T-helper 17 cell (primary cell): Measurements from ENCODE around the gene CHKA. TPM values are rescaled to one million over a fixed set of nuclear protein-coding genes. Genes with fewer than 3 reads are reported as not detected.

Experiments used
- ATAC-seq: fragments of 150-1000 bp; cut with Tn5 transposase; 2 replicates; pipeline ENCODE4 v1.10.0; 2021; ENCODE audit warnings: mild to moderate bottlenecking, moderate library complexity
- DNase-seq, 3 donors: peaks; one replicate each; pipeline versions ENCODE4 v3.0.0 to v3.0.0-alpha.2; 2020 to 2021
- H3K9me3 ChIP-seq: one replicate; pipeline ENCODE4 v1.7.0; 2013; ENCODE audit warnings: low read length, mild to moderate bottlenecking; ENCODE audit not compliant: control insufficient read depth, poor library complexity, severe bottlenecking
- H3K27ac Mint-ChIP-seq: one replicate; pipeline ENCODE4 v1.8.0; 2022; ENCODE audit warnings: mild to moderate bottlenecking, moderate library complexity, mixed read lengths
- H3K27me3 Mint-ChIP-seq: one replicate; pipeline ENCODE4 v1.8.0; 2022; ENCODE audit warnings: mixed read lengths
- H3K36me3 Mint-ChIP-seq: one replicate; pipeline ENCODE4 v1.8.0; 2022; ENCODE audit warnings: low read depth, mixed read lengths
- H3K4me1 Mint-ChIP-seq: one replicate; pipeline ENCODE4 v1.8.0; 2022; ENCODE audit warnings: mild to moderate bottlenecking, mixed read lengths
- H3K4me3 Mint-ChIP-seq: one replicate; pipeline ENCODE4 v1.8.0; 2022; ENCODE audit warnings: mild to moderate bottlenecking, moderate library complexity, mixed read lengths
- total RNA-seq, 4 donors: library from RNA in 2 of 4; stranded (reverse) in 2 of 4; gene quantifications; one replicate each; pipeline ENCODE4 v1.2.3 and lab custom pipeline; 2022 to 2026

CHKA gene
- total RNA-seq, 2 donors from 2014 or later, result 7.4 to 9.8 TPM

DNA sequence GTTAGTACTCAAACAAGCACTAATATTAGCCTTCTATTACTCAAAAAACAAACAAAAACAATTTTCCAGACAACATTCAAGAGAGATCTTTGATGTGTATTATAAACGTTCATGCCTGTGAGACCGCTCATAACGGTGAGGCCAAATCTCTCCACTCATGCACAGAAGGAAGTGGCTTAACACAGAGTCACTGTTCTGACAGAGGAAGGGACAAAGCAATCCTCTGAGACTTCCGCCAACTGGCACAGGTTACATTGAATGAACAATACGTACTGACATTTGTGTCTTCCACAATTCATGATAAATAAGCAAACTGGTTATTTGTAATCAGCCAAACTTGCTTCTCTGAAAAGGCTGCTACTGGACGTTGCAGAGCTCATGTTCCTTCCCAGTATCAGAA is 30.5 kb downstream of the CHKA start:
- no peak for DNase-seq
- peak; percentile 48 for ATAC-seq
- no peak overlapping the region for H3K27ac Mint-ChIP-seq
- no peaks in the 10 kb centered on the region for H3K9me3 ChIP-seq
- no peaks in the 10 kb centered on the region for H3K4me1 Mint-ChIP-seq
- no peaks in the 10 kb centered on the region for H3K27me3 Mint-ChIP-seq
- no peaks in the 10 kb centered on the region for H3K36me3 Mint-ChIP-seq
- H3K4me3 Mint-ChIP-seq, result no peak overlapping the region

DNA sequence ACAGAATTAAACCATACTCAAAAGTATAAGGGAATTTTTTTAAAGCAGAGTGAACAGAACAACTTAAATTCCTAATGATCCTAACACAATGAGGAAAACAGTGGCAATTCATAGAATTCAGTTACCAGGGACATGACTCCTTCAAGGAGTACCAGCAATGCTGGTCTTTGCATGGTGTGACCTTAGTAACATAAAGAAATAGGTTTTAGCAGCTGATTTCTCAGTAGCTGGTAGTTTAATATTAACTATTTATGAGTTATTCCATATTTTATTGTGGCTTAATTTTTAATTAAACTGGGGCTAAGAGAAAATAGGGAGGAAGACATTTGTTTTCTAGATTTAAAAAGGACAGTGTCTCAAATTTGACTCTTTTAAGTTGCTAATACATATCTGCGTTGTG is 30.9 kb downstream of the CHKA start:
- no peak overlapping the region for H3K27ac Mint-ChIP-seq
- no peak overlapping the region for H3K4me3 Mint-ChIP-seq
- ATAC-seq, result no peak

DNA sequence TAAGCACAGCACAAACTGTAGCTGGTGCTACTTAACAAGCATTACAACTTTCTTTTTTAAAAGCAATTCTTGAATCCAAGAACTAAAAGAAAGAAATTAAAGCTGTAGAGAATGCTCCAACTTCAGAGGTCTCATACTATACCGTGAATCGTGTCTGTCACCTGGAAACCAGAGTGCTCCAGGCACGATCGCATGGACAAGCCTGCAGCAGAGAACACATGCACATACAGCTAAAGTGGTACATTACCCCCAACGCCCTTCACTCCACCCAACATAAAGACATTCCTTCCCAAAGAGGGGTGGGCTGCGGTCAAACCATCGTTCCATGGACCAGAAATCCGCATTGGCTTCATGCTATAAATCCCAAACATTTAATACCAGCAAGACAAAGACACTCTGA is 31.5 kb downstream of the CHKA start:
- ATAC-seq (no peak), DNase-seq (no peak)
- Mint-ChIP-seq H3K4me1 (no peaks in the 10 kb centered on the region), H3K4me3 (no peak overlapping the region), H3K27ac (no peak overlapping the region), H3K27me3 (no peaks in the 10 kb centered on the region), H3K36me3 (no peaks in the 10 kb centered on the region)
- no peaks in the 10 kb centered on the region for H3K9me3 ChIP-seq

More for the DNA sequence above, 30.9 kb downstream of the CHKA start:
- no peaks in the 10 kb centered on the region for H3K9me3 ChIP-seq
- Mint-ChIP-seq H3K4me1 (no peaks in the 10 kb centered on the region), H3K36me3 (no peaks in the 10 kb centered on the region), H3K27me3 (no peaks in the 10 kb centered on the region)
- DNase-seq, result no peak

DNA sequence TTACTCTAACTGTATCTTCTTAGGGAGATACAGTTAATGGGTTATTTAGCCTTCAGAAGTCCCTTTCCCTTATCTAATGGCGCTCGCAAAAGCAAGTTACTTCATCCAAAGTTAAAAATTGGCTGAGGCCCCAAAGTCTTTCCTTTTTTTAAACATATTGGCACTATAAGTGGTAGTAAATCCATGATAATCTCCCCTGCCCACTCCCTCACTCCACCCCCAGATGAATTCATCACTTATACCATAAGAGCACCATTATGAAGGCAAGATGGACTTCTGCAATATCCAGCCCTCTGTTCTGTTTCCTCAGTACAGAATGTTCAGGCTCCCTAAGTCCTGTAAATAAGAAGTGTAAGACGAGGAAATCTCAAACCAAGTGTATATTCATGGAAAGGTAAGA is 37.7 kb downstream of the CHKA start:
- Mint-ChIP-seq H3K27me3 (no peaks in the 10 kb centered on the region), H3K4me1 (no peaks in the 10 kb centered on the region), H3K36me3 (no peaks in the 10 kb centered on the region), H3K4me3 (no peak overlapping the region), H3K27ac (no peak overlapping the region)
- ATAC-seq (no peak), DNase-seq (no peak)
- H3K9me3 ChIP-seq, result no peaks in the 10 kb centered on the region

DNA sequence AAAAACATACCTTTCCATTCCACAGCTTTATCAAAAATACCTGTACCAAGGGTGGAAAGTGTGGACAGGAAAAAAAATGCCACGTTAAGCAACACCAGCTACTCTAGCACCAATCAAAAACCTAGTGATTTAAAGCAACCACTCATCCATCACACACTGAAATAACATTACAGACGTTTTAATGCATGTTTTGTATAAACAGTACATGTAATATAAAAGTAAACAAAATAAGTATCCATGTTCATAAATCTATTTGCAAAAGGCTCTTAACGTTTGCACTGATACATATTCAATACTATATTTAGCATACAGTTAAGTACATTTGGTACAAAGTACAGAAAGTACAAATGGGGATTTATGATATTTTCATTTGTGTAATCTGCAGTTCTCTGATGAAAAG is 38.7 kb downstream of the CHKA start:
- Mint-ChIP-seq H3K27ac (no peak overlapping the region), H3K27me3 (no peaks in the 10 kb centered on the region), H3K36me3 (no peaks in the 10 kb centered on the region), H3K4me1 (peaks cover 2% of the 10 kb centered on the region), H3K4me3 (no peak overlapping the region)
- ATAC-seq (no peak), DNase-seq (no peak)
- H3K9me3 ChIP-seq, result no peaks in the 10 kb centered on the region

DNA sequence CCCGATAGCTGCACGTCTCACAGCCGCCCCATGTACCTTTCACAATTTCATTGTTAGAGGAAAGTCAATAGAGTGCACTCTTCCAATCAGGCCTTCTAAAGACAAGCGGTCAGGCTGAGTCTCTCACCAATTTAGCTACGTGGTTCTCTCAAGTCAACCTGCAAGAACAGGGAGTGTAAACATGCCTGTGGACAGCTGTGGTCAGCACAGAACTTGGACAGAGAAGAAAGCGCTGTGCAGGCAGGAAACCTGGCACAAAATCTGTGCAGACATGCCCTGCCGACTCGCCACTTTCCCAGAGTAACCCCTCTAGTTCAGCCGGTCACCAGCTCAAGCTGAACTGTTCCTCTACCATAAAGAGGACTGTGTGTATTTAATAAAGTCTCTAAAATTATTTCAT is 39.5 kb downstream of the CHKA start:
- Mint-ChIP-seq H3K27me3 (no peaks in the 10 kb centered on the region), H3K4me1 (peaks cover 4% of the 10 kb centered on the region), H3K4me3 (no peak overlapping the region), H3K27ac (no peak overlapping the region), H3K36me3 (no peaks in the 10 kb centered on the region)
- no peak for ATAC-seq
- no peak for DNase-seq
- no peaks in the 10 kb centered on the region for H3K9me3 ChIP-seq

DNA sequence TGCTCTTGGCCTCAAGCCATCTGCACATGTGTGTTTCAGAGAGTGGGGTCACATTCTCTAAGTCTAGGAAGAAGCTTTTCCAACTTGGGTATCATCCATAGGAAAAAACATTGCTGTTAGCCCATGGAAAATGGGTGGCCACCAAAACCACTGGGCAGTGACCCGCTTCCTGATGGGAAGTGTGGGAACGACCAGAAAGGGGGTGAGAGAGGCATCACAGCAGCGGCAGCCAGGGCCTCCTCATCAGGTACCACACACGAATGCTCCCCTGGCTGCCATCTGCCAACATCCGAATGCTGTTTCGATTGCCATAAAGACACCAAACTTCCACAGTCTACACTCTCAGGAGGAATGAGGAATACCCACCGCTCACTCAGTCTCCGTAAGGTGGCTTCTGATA is 40.3 kb downstream of the CHKA start:
- no peaks in the 10 kb centered on the region for H3K36me3 Mint-ChIP-seq
- peaks cover 4% of the 10 kb centered on the region for H3K4me1 Mint-ChIP-seq

DNA sequence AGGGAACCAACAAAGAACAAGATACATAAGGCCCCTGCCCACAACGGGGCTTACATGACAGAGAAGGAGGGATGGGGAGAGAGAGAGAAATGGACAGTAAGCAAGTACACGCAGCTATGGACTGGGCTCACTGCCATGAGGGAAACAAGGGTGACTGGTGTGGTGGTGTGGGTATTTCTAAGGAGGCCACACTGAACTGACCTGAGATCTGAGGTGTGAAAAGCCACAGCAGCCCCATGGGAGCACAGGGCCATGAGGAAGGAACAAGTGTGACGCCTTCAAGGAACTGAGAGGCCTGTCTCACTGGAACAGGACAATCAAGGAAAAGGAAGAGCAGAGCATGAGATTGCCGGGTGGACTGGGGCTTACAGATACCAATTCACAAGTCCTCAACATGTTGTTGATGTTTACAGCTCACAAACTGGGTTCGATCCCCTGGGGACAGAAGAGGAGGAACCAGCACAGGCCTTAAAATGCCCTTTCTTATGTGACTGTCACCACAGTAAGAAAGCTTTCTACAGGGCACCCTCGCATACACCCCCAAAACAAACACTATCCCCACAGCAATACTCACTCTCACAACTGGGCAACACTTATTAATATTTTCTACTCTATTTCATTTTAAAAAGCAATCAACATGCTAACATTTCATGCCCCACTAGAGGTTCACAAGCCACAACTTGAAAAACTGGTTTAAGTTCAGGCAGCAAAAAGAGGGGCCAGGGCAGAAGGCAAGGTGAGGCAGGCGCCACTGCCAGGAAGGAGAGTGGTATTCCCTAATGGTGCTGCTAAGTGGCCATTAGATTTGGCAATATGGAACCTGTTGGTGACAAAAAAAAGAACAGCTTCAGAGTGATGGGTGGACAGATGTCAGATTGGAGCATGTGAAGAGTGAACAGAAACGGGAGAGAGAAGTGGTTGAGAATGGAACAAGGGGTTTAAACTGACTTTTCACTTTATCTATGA is 43.3 kb downstream of the CHKA start:
- Mint-ChIP-seq H3K4me1 (peaks cover 4% of the 10 kb centered on the region), H3K27ac (peak overlapping the region; percentile 32), H3K27me3 (no peaks in the 10 kb centered on the region), H3K36me3 (peaks cover 2% of the 10 kb centered on the region), H3K4me3 (no peak overlapping the region)
- DNase-seq, result no peak
- no peak for ATAC-seq
- no peaks in the 10 kb centered on the region for H3K9me3 ChIP-seq

More for the DNA sequence above, 40.3 kb downstream of the CHKA start:
- no peak for ATAC-seq
- no peak for DNase-seq
- no peaks in the 10 kb centered on the region for H3K27me3 Mint-ChIP-seq
- no peaks in the 10 kb centered on the region for H3K9me3 ChIP-seq
- H3K4me3 Mint-ChIP-seq, result no peak overlapping the region
- no peak overlapping the region for H3K27ac Mint-ChIP-seq

DNA sequence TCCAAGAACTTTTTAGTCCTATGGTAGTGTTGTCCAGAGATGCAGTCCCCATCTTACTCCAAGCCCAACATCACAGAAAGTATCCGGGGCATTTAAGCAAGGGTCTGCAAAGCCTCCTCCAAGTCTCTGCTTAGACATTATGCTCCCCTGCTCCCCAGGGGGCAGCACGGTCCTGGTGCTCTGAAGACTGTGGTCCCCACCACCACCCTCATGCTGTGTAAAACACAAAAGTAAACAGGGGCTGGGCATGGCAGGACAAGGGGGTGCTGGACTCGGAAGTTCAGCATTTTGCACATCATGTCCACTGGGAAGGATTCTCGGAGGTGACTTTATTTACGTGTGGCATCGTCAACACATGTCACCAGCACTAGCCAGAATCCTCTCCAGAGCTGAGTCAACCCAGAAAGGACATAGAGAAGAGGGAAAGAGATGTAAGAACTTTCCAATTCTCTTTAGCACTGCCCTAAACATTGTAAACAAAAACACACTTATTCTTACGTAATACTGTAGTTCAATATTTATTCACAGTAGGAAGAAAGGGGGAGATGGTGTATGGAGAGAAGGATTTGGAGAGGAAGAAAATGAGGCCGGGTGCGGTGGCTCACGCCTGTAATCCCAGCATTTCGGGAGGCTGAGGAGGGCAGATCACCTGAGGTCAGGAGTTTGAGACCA is 44.7 kb downstream of the CHKA start:
- no peak for DNase-seq
- peaks cover 4% of the 10 kb centered on the region for H3K4me1 Mint-ChIP-seq
- H3K9me3 ChIP-seq, result no peaks in the 10 kb centered on the region
- peaks cover 2% of the 10 kb centered on the region for H3K36me3 Mint-ChIP-seq
- H3K27me3 Mint-ChIP-seq, result no peaks in the 10 kb centered on the region
- ATAC-seq, result no peak
- H3K4me3 Mint-ChIP-seq, result no peak overlapping the region
- H3K27ac Mint-ChIP-seq, result no peak overlapping the region

DNA sequence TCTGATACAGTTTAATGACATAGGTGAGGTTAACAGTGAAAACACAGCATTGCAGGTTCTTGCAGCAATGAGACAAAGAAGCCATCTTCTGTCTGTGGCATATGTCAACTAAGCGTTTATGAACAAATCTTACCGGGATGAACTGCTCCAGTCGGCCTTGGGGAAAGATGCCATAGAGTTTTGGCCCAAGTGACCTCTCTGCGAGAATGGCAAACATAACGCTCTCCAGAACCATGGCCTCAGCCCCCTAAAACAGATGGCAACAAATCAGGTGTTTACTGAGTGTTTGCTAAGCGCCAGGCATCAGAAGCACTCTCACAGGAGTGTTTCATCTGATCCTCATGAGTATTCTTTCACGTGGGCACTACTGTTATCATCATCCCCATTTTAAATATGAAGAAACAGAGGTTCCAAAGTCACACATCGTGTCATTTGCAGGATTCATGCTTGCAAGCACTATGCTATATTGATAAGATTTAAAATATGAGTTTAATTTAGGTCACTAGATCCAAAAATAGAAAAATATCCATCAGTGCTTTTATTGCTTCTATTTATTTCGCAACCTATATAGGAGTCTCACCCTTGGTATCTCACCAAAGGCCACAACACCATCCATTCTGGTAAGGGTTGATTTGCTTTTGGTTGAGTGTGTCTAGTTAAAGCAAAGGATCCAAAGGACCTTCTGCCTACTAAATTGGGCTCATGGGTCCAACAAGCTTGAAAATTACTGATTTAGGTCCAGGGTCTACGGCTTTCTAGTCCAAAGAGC is 46.4 kb downstream of the CHKA start:
- no peak for ATAC-seq

DNA sequence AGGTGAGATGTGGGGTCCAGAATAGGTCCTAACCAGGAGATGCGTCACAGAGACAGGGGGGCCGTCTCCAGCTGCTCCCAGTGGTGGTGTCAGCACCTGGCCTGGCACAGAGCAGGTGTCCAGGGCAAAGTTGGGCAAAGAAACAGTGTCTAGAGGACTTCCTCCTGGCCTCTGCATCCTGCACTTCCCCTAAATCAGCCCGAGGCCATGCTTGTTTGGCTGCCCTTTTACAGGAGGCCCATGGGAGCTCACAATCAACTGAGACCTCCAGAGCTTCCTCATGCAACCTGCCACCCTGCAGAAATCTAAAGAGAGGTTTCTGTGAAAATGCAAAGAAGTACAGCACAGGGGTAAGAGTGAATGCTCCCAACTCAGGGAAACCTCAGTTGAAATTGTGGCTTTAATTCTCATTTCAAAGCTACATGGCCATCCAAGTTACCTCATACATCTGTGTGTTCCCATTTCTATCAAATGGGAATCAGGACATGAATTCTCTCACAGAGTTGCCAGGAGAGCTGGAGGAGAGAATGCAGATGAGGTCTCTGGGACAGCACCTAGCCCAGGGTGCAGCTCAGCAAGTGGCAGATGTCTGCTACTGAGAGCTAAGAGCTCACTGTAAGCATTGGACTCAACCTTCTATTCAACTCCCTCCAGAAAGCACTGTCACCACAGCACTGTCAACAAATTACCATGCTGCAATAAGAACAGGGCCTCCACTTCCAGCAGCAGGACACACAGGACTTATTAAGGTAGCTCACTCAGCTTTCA is 49.7 kb downstream of the CHKA start:
- Mint-ChIP-seq H3K27me3 (no peaks in the 10 kb centered on the region), H3K4me3 (no peak overlapping the region), H3K36me3 (peaks cover 6% of the 10 kb centered on the region), H3K27ac (no peak overlapping the region), H3K4me1 (peaks cover 2% of the 10 kb centered on the region)
- no peaks in the 10 kb centered on the region for H3K9me3 ChIP-seq
- ATAC-seq, result no peak
- no peak for DNase-seq

More for the DNA sequence above, 46.4 kb downstream of the CHKA start:
- H3K27me3 Mint-ChIP-seq, result no peaks in the 10 kb centered on the region
- no peak for DNase-seq
- no peaks in the 10 kb centered on the region for H3K9me3 ChIP-seq
- peaks cover 4% of the 10 kb centered on the region for H3K36me3 Mint-ChIP-seq
- H3K4me1 Mint-ChIP-seq, result peaks cover 5% of the 10 kb centered on the region
- H3K27ac Mint-ChIP-seq, result no peak overlapping the region
- no peak overlapping the region for H3K4me3 Mint-ChIP-seq

DNA sequence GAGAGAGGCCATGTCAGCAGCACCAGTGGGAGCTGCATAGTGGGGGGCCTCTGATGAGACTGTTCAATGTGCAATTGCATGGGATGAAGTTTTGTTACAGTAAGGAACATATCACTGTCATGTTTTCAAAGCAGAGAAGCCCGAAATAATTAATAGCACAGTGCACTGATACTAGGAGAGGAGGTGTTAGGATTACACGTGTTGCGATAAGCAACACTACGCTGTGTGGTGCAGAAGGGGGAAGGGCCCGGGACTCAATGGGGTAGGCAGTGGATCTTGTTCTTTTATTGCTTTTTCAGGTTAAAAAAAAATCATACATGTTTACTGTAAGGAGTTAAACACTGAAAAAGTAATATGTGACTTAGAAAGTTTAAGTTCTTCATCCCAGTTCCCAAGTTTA is 53.2 kb downstream of the CHKA start:
- H3K36me3 Mint-ChIP-seq, result peaks cover 4% of the 10 kb centered on the region
- H3K27ac Mint-ChIP-seq, result peak overlapping the region; percentile 47
- H3K9me3 ChIP-seq, result no peaks in the 10 kb centered on the region
- H3K4me1 Mint-ChIP-seq, result peaks cover 2% of the 10 kb centered on the region
- no peak overlapping the region for H3K4me3 Mint-ChIP-seq
- no peaks in the 10 kb centered on the region for H3K27me3 Mint-ChIP-seq
- ATAC-seq (no peak), DNase-seq (no peak)
